OCI-LY3 (cell line): ENCODE results near the gene STAB1.

Experiments
- H2AFZ ChIP-seq: fragments of 200-600, 300-600 bp; shearing (Covaris generic); 2 replicates; pipeline ENCODE4 v1.6.0; 2014; ENCODE audit warnings: antibody characterized with exemption, low read depth, low read length
- H3K27ac ChIP-seq: fragments of 200-600, 300-600 bp; sonication (generic); 2 replicates; pipeline ENCODE4 v1.5.1; 2014; ENCODE audit warnings: mild to moderate bottlenecking, low read length, moderate library complexity, mixed read lengths
- H3K27me3 ChIP-seq: fragments of 200-600, 300-600 bp; sonication (generic); 2 replicates; pipeline ENCODE4 v1.6.1; 2014; ENCODE audit warnings: low read depth, low read length, mixed read lengths
- H3K36me3 ChIP-seq: fragments of 200-600, 300-600 bp; sonication (generic); replicated peaks from 2 replicates; pipeline ENCODE3; 2014; ENCODE audit warnings: low read depth, low read length, mixed read lengths
- H3K4me1 ChIP-seq: fragments of 300-600, 200-600 bp; sonication (generic); 2 replicates; pipeline ENCODE4 v1.6.1; 2014; ENCODE audit warnings: low read length, mixed read lengths
- H3K4me2 ChIP-seq: fragments of 200-600, 300-600 bp; sonication (generic); 2 replicates; pipeline ENCODE4 v1.6.1; 2014; ENCODE audit warnings: low read length, mixed read lengths
- H3K4me3 ChIP-seq: fragments of 300-600, 200-600 bp; sonication (generic); 2 replicates; pipeline ENCODE4 v1.5.1; 2014; ENCODE audit warnings: antibody characterized with exemption, mild to moderate bottlenecking, low read length, moderate library complexity
- H3K79me2 ChIP-seq: fragments of 300-600, 200-600 bp; shearing (Covaris generic); 2 replicates; pipeline ENCODE4 v1.6.1; 2014; ENCODE audit warnings: mild to moderate bottlenecking, low read length, mixed read lengths
- H3K9ac ChIP-seq: fragments of 300-600, 200-600 bp; shearing (Covaris generic); 2 replicates; pipeline ENCODE4 v1.6.0; 2014; ENCODE audit warnings: mild to moderate bottlenecking, low read length, moderate library complexity
- H3K9me3 ChIP-seq: fragments of 200-600, 300-600 bp; shearing (Covaris generic); 2 replicates; pipeline ENCODE4 v1.6.1; 2014; ENCODE audit warnings: low read length, mixed read lengths; ENCODE audit not compliant: insufficient read depth
- H4K20me1 ChIP-seq: fragments of 200-600, 300-600 bp; sonication (generic); 2 replicates; pipeline ENCODE4 v1.6.1; 2016; ENCODE audit warnings: low read length, mixed read lengths; ENCODE audit not compliant: insufficient read depth
- EZH2phosphoT487 ChIP-seq: fragments of 200-600 bp; shearing (Covaris generic); IDR thresholded peaks from 2 replicates; pipeline ENCODE4 v1.6.1; 2018; ENCODE audit warnings: antibody characterized with exemption, mixed run types, low read depth
- TF ChIP-seq, protein P1 (sequence below): fragments of 200-600, 300-600 bp; sonication (generic); IDR thresholded peaks from 2 replicates; pipeline ENCODE4 v1.5.1; 2014; ENCODE audit warnings: antibody characterized with exemption, low read length, low read depth

The STAB1 gene

DNA sequence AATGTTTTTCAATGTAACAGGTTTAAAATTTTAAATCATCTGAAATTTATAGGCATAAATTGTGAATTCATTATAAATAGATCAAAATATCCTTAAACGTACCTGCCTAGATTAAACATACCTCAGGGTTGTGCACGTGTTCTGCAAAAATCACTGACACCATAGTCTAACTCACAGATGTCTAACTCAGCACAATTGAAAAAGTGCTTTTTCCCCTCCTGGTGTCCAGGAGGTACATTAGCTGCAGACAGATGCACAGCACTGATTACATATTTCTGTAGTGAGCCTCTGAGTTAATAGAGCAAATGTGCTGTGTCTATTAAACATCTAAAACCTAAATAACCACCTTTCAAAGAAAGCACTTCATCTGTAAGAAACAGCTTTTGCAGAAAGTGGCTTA lies 52.0 kb downstream of the STAB1 start:
- H2AFZ ChIP-seq: no peak overlapping the region
- TF ChIP-seq, protein P1, sequence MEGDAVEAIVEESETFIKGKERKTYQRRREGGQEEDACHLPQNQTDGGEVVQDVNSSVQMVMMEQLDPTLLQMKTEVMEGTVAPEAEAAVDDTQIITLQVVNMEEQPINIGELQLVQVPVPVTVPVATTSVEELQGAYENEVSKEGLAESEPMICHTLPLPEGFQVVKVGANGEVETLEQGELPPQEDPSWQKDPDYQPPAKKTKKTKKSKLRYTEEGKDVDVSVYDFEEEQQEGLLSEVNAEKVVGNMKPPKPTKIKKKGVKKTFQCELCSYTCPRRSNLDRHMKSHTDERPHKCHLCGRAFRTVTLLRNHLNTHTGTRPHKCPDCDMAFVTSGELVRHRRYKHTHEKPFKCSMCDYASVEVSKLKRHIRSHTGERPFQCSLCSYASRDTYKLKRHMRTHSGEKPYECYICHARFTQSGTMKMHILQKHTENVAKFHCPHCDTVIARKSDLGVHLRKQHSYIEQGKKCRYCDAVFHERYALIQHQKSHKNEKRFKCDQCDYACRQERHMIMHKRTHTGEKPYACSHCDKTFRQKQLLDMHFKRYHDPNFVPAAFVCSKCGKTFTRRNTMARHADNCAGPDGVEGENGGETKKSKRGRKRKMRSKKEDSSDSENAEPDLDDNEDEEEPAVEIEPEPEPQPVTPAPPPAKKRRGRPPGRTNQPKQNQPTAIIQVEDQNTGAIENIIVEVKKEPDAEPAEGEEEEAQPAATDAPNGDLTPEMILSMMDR: no peak
- no peak overlapping the region for H3K4me3 ChIP-seq
- no peaks in the 10 kb centered on the region for H4K20me1 ChIP-seq
- no peaks in the 10 kb centered on the region for H3K9me3 ChIP-seq
- H3K4me2 ChIP-seq: no peak overlapping the region
- peaks cover 7% of the 10 kb centered on the region; the same call in 1 of the 2 replicates for H3K79me2 ChIP-seq
- H3K27me3 ChIP-seq: no peaks in the 10 kb centered on the region
- H3K27ac ChIP-seq: no peak overlapping the region
- H3K9ac ChIP-seq: no peak overlapping the region
- peaks cover 35% of the 10 kb centered on the region for H3K36me3 ChIP-seq
- H3K4me1 ChIP-seq: no peaks in the 10 kb centered on the region

DNA sequence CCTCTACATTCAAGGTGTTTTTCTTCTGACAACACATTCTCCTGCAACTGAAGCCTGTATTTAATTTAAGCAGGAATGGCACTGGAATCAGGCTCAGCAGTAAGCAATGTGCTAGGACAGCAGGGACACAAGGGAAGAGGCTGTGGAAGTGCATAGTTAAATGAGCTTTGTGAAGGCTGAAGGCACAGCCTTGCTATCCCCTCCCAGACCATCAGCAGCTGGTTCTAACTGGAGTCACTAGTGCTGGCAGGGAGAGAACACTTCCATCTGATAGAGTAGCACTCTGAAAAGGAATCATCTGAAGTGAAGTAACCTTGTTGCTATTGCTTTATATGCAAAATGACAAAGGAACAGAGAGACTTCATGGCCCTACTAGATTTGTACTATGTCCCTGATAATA lies 56.0 kb downstream of the STAB1 start:
- TF ChIP-seq, protein P1: no peak
- no peak for TF ChIP-seq EZH2phosphoT487
- Histone ChIP-seq H3K27ac (no peak overlapping the region), H3K79me2 (no peaks in the 10 kb centered on the region), H3K9ac (no peak overlapping the region), H2AFZ (no peak overlapping the region), H3K27me3 (no peaks in the 10 kb centered on the region), H3K4me1 (no peaks in the 10 kb centered on the region), H3K4me2 (no peak overlapping the region), H3K4me3 (no peak overlapping the region), H3K36me3 (peaks cover 50% of the 10 kb centered on the region), H3K9me3 (no peaks in the 10 kb centered on the region), H4K20me1 (no peaks in the 10 kb centered on the region)

DNA sequence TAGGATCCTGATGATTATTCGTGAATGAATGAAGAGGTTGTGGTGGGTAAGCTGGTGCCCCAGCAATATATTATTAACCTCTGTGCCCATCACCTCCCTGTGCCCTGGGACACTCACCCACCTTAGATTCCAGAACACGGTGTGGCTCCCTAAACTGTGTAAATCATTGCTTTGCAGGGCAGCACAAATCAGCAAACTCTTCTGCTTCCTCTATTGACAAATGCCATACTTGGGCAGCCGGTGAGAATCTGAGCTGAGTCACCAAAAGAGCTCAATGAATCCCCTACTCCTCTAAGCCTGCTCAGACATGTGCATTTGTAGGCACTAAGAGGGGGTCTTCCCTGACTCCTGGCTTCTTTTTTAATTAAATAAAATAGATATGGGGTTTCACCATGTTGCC lies 57.0 kb downstream of the STAB1 start:
- H2AFZ ChIP-seq: no peak overlapping the region
- no peak for TF ChIP-seq EZH2phosphoT487
- TF ChIP-seq, protein P1: no peak
- H3K79me2 ChIP-seq: no peaks in the 10 kb centered on the region
- H3K27me3 ChIP-seq: no peaks in the 10 kb centered on the region
- no peaks in the 10 kb centered on the region for H3K4me1 ChIP-seq
- no peaks in the 10 kb centered on the region for H3K9me3 ChIP-seq
- no peak overlapping the region for H3K4me2 ChIP-seq
- no peak overlapping the region for H3K27ac ChIP-seq
- H3K36me3 ChIP-seq: peaks cover 50% of the 10 kb centered on the region
- no peaks in the 10 kb centered on the region for H4K20me1 ChIP-seq
- H3K9ac ChIP-seq: no peak overlapping the region
- H3K4me3 ChIP-seq: no peak overlapping the region

DNA sequence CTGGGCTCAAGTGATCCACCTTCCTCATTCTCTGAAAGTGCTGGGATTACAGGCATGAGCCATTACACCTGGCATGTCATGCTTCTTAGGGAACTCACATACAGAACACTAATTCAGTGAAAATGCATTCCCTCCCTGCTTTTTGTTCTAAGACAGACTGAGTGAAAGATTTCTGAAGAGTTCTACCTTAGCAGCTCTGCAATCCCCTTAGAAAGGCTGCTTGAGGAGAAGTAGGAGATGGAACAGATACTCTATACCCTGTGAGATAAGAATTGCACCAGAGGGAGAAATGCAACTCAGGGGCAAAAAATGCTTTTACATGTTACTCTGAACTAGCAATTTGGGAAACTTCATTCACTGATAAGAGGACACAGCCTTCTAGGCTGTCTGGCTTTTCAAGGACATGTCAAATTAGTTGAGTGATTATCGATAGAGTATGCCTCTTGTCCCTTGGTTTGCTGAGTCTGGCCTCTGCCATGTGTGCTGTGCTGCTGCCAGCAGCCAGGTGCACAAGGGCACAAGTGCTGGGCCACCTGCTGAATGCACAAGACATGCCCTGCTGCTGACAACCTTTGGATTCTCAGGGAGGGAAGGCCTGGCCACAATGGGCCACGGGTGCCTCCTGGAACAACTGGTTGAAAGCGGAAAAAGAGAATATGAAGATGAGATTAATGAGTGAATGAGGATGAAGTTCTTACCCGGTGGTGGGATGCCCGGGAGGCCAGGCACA lies 59.1 kb downstream of the STAB1 start:
- Histone ChIP-seq H3K4me2 (no peak overlapping the region), H3K36me3 (peaks cover 59% of the 10 kb centered on the region), H3K4me3 (no peak overlapping the region), H3K4me1 (no peaks in the 10 kb centered on the region), H3K27me3 (no peaks in the 10 kb centered on the region), H3K9me3 (no peaks in the 10 kb centered on the region), H3K27ac (no peak overlapping the region), H3K9ac (no peak overlapping the region), H3K79me2 (no peaks in the 10 kb centered on the region), H4K20me1 (no peaks in the 10 kb centered on the region), H2AFZ (no peak overlapping the region)
- no peak for TF ChIP-seq EZH2phosphoT487
- TF ChIP-seq, protein P1: no peak
